HG03439 (cell line): Measurements from ENCODE around the gene DOCK2.

Experiments used
- ATAC-seq: cut with Tn5 transposase; IDR thresholded peaks from one replicate; pipeline ENCODE4 v1.9.1; 2021; ENCODE audit warnings: mild to moderate bottlenecking, moderate library complexity; ENCODE audit not compliant: unreplicated experiment

Gene DOCK2

GRCh38 chr5:169889572-169889971, 252.5 kb downstream of the DOCK2 start:
- no peak for ATAC-seq

GRCh38 chr5:169893010-169893409, 255.9 kb downstream of the DOCK2 start:
- ATAC-seq = no peak

- no peak for ATAC-seq
These were observed 256.5 kb downstream of the DOCK2 start for GRCh38 chr5:169893571-169893970.

- ATAC-seq = no peak
These were observed 258.9 kb downstream of the DOCK2 start for GRCh38 chr5:169895926-169896325.

GRCh38 chr5:169897481-169897880, 260.4 kb downstream of the DOCK2 start:
- no peak for ATAC-seq

GRCh38 chr5:169901896-169902295, 264.8 kb downstream of the DOCK2 start:
- ATAC-seq = no peak

GRCh38 chr5:169904059-169904458, 267.0 kb downstream of the DOCK2 start:
- no peak for ATAC-seq

- no peak for ATAC-seq
These were observed 267.4 kb downstream of the DOCK2 start for GRCh38 chr5:169904508-169904907.

- no peak for ATAC-seq
These were observed 267.9 kb downstream of the DOCK2 start for GRCh38 chr5:169905017-169905416.

GRCh38 chr5:169906745-169907649, 269.9 kb downstream of the DOCK2 start:
- no peak for ATAC-seq

GRCh38 chr5:169908864-169909263, 271.8 kb downstream of the DOCK2 start:
- no peak for ATAC-seq

GRCh38 chr5:169909945-169910344, 272.9 kb downstream of the DOCK2 start:
- no peak for ATAC-seq

GRCh38 chr5:169910393-169910792, 273.3 kb downstream of the DOCK2 start:
- ATAC-seq = no peak

- ATAC-seq = no peak
These were observed 274.6 kb downstream of the DOCK2 start for GRCh38 chr5:169911448-169912212.

GRCh38 chr5:169913479-169913878, 276.4 kb downstream of the DOCK2 start:
- no peak for ATAC-seq

GRCh38 chr5:169914766-169915165, 277.7 kb downstream of the DOCK2 start:
- no peak for ATAC-seq

GRCh38 chr5:169917500-169917899, 280.4 kb downstream of the DOCK2 start:
- no peak for ATAC-seq

GRCh38 chr5:169918228-169918627, 281.2 kb downstream of the DOCK2 start:
- no peak for ATAC-seq

GRCh38 chr5:169920474-169920873, 283.4 kb downstream of the DOCK2 start:
- ATAC-seq = no peak

- ATAC-seq = no peak
These were observed 284.3 kb downstream of the DOCK2 start for GRCh38 chr5:169921384-169921783.

GRCh38 chr5:169921949-169922348, 284.9 kb downstream of the DOCK2 start:
- no peak for ATAC-seq

- ATAC-seq = no peak
These were observed 285.4 kb downstream of the DOCK2 start for GRCh38 chr5:169922474-169922873.
